Hematopoietic multipotent progenitor cell treated with erythropoietin and hydrocortisone succinate and interleukin-3 and kit ligand, for 4 days (in vitro differentiated cells): Measurements from ENCODE around the gene MAPKAPK5.
"Not testable (repeated sequence)": the region's sequence is repeated elsewhere in the genome, so short reads cannot be mapped to it uniquely, and the experiment has no call there.

Experiments used
- DNase-seq: peaks from one replicate; pipeline ENCODE4 v3.0.0-alpha.2; 2015

Gene MAPKAPK5, protein sequence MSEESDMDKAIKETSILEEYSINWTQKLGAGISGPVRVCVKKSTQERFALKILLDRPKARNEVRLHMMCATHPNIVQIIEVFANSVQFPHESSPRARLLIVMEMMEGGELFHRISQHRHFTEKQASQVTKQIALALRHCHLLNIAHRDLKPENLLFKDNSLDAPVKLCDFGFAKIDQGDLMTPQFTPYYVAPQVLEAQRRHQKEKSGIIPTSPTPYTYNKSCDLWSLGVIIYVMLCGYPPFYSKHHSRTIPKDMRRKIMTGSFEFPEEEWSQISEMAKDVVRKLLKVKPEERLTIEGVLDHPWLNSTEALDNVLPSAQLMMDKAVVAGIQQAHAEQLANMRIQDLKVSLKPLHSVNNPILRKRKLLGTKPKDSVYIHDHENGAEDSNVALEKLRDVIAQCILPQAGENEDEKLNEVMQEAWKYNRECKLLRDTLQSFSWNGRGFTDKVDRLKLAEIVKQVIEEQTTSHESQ

DNA sequence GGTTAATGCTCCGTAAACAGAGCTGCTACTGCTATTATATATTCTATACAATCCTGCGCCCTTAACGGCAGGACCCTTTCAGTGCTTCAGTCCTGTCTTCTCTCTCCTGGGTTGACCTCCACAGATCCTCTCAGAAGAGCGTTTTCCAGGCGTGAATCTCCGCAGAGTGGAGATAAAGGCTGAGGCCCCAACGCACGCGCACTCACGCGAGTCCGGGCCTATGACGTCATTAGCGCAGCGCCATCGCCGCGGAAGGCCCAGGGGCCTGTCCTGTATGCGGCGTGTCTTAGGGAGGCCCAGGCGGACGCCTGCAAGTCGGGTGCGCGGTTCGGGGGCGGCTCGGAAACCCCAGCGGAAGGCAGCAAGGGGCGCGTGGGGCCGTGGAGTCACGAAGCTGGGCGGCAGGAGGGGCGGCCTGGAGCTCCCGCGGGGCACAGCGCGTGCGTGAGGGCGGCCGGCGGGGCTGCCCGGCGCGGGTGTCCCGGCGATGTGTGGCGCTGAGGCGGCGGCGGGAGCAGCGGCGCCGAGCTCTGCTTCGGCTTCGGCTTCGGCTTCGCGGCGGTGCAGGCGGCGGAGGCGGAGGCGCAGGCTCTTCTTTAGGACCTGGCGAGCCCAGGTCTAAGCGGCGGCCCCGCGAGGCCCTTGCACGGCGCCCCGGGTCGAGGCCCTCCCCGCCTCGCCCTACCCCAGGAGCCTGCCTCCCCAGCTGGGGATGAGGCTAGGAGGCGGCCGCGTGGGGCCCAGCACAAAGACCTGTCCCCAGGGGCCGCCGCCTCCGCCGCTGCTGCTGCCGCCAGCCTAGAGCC is at the start of gene MAPKAPK5:
TSS of gene MAPKAPK5 (plus strand) at position 479 of the 806 bp plus-strand sequence. CDS start 506 bp downstream, outside the sequence.
- peak; percentile 98 for DNase-seq

DNA sequence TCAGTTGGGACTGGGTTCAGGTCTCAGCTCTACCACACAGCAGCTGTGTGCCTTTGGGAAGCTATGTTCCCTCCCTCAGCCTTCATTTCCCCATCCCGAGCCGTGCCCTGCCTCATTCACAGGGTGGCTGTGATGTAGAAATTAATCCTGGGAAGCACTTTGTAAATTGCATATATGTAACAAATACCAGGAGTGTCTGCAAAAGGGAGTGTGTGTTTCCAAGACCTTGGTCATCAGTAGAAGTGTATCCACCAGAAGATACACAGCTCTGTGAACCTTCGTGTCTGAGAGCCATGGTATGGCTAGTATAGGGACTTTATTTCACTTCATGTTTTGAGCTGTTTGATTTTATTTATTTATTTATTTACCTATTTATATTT is 49.2 kb upstream of the MAPKAPK5 start:
- DNase-seq = no peak

DNA sequence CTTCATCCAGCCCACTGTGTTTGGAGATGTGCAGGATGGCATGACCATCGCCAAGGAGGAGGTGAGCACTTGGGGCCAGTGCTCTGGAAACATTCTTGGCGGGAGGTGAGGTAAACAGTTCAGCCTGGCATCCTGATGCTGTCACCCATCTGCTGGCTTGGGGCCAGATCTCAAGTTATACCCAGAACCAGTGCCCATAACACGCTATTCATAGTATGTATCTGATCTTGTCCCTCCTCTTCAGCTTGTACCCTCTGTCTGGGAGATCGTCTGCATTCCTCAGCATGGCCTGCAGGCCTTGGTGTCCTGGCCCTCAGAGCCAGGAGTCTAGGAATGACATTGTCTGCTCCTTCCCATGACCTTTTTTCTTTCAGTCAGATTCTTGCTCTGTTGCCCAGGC is 43.8 kb upstream of the MAPKAPK5 start:
- no peak for DNase-seq

DNA sequence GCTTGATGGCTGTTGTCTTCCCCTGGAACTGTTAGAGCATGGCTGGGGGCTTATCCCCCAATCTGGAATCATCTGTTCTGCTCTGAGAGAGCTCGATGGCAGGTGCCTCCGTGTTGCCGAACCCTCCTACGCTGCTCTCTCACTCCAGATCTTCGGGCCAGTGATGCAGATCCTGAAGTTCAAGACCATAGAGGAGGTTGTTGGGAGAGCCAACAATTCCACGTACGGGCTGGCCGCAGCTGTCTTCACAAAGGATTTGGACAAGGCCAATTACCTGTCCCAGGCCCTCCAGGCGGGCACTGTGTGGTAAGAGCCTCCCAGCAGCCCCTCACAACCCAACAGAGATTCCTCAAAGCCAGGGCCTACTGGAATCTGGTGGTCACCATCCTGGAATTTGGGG is 42.3 kb upstream of the MAPKAPK5 start:
- DNase-seq = no peak

DNA sequence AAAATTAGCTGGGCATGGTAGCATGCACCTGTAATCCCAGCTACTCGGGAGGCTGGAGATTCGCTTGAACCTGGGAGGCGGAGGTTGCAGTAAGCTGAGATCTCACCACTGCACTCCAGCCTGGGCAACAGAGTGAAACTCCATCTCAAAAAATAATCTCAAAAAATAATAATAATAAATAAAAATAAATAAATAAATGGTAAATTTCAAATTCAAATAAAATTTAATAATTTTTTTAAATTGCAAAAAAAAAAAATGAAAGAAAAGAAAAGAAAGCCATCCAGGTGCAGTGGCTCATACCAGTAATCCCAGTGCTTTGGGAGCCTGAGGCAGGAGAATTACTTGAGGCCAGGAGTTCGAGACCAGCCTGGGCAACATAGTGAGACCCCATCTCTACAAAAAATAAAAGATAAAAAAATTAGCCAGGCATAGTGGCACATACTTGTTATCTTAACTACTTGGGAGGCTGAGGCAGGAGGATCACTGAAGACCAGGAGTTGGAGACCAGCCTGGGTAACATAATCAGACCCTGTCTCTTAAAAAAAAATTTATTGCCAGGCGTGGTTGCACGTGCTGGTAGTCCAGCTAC is 38.9 kb upstream of the MAPKAPK5 start:
- no peak for DNase-seq

DNA sequence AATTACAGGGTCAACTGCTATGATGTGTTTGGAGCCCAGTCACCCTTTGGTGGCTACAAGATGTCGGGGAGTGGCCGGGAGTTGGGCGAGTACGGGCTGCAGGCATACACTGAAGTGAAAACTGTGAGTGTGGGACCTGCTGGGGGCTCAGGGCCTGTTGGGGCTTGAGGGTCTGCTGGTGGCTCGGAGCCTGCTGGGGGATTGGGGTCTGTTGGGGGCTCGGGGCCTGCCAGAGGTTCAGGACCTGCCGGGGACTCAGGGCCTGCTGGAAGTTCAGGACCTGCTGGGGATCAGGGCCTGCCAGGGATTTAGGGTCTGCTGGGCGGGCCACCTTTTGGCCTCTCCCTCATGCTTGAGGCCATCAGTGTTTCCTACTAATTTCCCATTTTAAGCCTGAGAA is 38.2 kb upstream of the MAPKAPK5 start:
- DNase-seq = no peak

DNA sequence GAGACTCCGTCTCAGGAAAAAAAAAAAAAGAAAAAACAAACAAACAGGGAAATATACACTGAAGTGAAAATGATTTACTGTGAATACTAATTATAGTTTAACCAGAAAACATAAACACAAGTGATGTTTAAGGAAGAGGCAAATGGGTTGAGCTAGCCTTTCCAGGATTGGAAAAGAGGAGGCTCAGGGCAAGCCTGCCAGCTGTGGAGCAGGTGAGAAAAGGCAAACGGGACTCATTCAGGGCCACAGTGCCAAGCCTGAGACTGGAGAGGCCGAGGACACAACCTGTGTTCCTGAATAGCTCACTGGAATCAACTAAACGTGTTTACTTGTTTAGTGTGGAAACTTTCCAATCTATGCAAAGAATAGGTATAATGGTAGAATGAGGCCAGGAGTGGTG is 35.7 kb upstream of the MAPKAPK5 start:
- no peak for DNase-seq

DNA sequence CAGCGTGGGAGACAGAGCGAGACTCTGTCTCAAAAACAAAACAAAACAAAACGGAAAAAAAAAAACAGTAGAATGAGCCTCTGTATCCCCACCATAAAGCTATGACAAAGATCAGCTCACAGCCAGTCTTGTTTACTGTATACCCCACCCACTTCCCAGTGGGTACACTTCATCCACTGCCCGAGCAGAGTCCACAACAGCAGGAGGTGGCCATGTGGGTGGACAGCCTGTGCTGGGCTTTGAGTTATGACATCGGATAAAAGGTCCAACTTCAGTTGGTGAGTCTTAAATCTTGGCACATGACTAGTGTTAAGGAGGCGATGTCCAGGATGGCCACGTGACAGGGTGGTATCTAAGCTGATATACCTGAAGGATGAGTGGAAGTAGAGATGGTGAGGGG is 34.8 kb upstream of the MAPKAPK5 start:
- DNase-seq = no peak

DNA sequence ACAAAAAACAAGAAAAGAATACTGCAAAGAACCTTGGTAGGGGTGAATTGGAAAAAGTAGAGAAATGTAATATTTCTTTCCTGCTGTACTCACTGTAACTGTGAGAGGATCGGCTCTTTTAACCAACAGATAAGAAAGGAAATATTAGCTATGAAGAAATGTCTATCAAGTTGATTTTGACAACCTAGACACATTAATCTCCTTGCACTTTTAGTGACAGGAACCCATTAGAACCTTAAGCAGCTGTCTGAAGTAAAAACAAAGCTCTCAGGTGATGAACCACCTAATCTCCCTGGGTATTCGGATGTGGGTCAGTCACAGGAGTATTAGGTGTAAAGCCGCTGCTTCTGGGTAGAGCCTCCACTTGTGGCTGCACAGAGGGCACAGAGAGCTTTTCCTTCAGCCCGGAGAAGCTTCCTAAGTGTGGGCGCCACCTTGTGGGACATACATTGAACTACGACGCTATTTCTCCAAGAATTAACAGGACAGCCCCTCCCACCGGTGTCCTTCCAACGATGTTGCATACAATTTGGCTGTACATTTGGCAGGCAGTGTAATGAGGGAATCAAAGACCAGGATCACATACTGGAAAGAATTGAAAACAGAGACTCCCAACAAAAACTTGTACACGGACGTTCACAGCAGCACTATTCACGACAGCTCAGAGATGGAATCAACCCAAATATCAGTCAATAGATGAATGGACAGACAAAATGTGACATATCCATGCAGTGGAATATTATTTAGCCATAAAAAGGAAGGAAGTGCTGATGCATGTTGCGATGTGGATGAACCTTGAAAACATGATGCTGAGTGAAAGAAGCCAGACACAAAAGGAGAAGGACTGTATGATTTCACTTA is 28.9 kb upstream of the MAPKAPK5 start:
- peak; percentile 95 for DNase-seq

DNA sequence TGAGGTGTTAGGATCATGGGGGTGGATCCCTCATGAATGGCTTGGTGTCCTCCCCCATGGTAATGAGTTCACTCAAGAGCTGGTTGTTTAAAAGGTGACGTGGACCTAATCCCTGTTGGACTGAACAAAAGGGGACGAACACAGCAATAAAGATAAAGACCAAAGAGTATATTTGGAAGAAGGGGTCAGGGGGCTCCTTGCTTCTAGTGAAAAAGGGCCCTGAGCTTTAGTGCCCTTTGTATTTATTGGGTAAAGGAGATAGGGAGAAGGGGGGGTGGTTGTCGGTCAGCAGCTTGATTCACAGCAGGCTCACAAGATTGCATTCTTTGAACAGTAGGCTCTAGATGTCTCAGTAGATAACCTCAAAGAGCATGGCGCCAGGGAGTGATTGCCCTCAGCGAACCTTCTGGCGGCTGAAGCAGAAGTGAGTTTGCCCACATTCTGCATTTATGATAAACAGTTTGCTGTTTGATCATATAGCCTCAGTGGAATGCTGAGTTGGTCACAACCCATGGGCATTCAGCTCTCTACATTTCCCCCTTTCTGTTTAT is 25.9 kb upstream of the MAPKAPK5 start:
- DNase-seq = no peak

DNA sequence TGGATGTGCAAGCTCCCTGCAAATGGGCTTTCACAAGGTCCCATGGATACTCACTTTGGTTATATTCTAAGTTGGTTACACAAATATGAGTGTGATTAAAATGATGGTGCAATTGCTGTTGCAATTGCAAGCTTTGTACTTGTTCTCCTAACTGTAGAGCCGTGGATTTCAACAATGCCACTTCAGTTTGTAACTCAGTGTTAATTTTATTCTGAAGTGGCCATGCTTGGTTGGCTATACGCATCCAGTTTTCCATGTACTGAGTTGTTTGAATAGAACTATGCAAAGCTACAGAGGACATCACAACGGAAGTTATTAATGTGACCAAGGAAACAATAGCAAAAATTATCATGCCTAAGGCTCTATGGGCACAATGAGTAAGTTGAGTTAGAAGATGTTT is 25.1 kb upstream of the MAPKAPK5 start:
- not testable (repeated sequence) for DNase-seq

DNA sequence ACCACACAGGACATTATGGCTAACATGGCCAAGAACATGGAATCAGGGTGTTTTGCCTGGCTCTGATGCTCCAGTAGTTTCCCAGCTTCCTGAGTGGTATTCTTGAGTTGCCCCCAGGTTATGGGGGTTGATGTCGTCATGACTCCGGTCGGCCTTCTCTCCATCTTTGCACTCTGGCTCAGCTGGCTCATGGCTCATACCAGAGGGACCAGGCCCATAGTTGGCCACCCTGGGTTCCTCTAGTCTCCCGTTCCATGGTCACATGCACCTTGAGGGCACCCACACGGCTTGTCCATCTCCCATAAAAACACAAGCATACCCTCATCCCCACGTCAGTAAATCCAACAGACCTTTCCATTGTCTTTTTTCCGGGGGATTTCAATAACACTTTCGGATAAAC is 23.7 kb upstream of the MAPKAPK5 start:
- no peak for DNase-seq

DNA sequence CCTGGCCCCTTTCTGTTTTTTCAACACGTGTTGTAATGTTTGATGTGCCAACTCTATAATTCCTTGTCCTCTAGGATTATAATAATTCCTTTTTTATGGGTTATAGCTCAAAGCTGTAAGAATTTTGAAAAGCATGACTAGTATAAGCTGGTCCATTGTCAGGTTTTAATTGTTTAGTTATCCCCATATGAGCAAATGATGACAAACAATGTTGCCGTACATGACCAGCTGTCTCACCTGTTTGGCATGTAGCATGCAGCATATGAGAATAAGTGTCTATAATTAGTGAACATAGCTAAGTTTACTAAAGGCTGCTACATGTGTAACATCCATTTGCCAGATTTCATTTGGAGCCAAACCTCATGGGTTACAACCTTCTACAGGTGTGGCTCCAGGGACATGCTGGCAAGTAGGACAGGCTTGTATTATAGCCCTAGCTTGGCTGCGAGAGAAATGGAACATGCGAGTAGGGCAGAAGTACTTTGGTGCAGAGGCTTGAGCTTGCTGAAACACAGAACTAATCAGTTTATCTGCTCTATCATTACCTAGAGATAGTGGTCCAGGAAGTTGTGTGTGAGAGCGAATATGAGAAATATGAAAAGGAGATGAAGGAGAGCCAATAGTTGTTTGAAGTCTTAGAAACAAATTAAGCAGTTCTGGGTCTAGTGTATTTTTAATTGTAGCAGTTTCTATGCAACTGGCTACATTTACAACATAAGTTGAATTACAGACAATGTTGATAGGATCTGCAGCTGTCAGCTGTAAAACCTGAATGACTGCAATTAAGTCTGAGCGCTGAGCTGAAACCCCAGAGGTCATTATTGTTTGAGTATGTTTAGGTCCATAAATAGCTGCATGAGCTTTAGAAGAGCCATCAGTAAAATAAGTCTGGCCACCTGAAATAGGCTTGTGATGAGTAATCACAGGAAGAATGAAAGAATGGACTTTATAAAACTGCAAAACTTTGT is 22.6 kb upstream of the MAPKAPK5 start:
- DNase-seq = no peak

DNA sequence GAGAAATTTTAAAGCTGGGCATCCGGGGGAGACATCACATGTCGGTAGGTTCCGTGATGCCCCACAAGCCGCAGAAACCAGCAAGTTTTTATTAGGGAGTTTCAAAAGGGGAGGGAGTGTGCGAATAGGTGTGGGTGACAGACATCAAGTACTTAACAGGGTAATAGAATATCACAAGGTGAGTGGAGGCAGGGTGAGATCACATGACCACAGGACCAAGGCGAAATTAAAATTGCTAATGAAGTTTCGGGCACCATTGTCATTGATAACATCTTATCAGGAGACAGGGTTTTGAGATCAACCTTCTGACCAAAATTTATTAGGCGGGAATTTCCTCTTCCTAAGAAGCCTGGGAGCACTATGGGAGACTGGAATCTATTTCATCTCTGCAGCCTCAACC is 21.2 kb upstream of the MAPKAPK5 start:
- not testable (repeated sequence) for DNase-seq

DNA sequence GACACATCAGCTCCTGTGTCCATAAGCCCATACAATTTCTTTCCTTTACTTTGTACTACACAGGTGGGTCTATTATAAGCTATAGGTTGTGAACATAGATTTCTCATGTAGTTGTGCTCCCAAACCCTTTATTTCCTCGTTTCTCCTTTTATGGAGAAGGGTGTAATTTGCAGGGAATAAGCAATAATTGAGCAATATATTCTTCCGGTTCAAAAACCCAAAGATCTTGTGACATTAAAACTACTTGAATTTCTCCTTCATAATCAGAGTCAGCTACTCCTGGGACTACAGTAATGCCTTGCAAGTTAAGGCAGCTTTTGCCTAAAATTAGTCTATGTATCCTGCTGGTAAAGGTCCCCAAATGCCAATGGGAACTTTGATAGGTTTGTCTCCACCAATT is 19.1 kb upstream of the MAPKAPK5 start:
- DNase-seq = no peak

DNA sequence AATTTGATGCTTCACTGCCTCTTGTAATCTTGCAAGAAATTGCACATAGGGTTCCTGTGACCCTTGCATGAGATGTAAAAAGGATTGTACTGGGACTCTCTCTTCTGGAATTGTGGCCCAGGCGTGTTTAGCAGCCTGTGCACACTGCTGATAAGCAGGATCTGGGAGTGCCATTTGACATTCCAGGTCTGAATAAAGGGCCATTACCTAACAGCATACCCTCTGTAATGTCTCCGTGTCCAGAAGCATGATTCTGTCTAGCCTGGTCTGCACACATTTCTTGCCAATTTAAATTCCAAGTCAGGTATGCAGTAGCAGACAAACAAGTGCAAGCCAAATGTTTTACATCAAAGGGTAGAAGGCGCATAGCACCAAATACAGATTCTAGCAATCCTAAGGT is 18.1 kb upstream of the MAPKAPK5 start:
- DNase-seq = no peak

DNA sequence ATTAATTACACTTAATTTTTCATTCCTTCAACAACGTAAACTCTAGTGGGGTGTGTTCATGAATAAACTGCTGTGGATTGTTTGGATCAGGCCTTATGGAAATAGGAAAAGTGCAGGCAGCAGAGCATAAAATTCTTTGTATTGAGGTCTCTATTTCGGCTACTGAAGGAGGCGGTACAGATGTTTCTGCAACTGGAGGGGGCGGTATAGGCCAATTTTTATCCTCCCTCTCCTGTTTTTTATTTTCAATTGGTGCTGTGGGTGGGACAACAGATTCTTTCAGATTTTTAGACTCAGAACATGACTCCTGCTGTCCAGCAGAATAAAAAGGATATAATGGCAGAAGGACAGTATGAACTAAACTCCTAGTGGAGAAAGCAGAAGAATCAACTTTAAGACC is 17.7 kb upstream of the MAPKAPK5 start:
- DNase-seq = peak; percentile 48

DNA sequence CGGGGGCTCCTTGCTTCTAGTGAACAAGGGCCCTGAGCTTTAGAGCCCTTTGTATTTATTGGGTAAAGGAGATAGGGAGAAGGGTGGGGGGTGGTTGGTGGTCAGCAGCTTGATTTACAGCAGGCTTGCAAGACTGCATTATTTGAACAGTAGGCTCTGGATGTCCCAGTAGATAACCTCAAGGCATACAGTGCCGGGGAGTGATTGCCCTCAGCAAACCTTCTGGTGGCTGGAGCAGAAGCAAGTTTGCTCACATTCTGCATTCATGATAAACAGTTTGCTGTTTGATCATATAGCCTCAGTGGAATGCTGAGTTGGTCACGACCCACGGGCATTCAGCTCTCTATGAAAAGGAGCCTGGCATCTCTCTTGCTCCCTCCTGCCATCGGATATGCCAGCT is 16.5 kb upstream of the MAPKAPK5 start:
- no peak for DNase-seq

DNA sequence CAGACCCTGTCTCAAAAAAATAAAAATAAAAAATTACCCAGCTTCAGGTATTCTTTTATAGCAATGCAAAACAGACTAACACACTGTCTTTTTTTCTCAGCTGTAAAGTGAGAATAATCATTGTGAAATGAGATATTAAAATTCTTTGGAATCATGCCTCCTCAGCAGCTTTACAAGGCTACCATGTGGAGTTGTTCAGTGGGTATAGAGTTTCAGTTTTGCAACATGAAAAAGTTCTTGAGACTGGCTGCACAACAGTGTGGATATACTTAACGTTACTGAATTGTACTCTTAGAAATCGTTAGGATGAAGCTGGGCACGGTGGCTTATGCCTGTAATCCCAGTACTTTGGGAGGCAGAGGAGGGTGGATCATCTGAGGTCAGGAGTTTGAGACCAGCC is 15.7 kb upstream of the MAPKAPK5 start:
- DNase-seq = no peak

DNA sequence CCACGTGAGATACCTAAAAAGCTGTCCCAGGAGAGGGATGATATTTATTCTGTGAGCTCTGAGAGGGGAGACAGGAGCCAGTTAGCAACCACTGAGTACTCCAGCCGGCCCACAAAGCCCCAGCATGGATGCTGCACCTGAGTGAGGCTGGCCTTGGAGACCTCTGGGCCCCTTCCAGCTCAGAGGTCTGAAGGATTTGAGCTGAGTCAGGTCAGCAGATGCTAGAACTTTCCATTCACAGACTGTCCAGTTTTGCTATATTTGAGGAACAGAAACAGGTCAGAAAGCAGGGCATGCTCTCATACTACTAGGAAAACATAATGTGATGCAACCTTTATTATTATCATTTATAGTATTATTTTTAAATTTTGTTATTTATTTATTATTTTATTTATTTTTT is 15.0 kb upstream of the MAPKAPK5 start:
- DNase-seq = no peak

DNA sequence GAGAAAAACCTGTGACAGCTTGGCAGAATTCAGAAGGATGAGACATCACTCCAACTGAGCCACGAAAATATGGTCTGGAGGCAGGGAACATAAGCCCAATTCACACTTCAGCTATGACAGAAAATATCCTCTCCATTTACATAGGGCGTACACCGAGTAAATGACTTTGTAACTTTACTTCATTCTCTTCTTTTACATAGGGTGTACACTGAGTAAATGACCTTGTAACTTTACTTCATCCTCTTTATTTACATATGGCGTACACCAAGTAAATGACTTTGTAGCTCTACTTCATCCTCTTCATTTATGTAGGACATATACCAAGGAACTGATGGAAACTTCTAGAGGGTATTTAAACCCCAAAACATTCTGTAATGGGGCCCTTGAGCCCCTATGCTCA is 14.1 kb upstream of the MAPKAPK5 start:
- DNase-seq = no peak
